SH-SY5Y (cell line): ENCODE results near the gene CD300LF.

ENCODE experiments used
- GATA2 ChIP-seq: IDR thresholded peaks from 2 replicates; pipeline ENCODE4 v1.6.1; 2011; ENCODE audit warnings: mild to moderate bottlenecking, low read depth, low read length
- GATA3 ChIP-seq: IDR thresholded peaks from 2 replicates; pipeline ENCODE4 v1.6.1; 2011; ENCODE audit warnings: low read depth, mild to moderate bottlenecking, low read length, moderate library complexity

DNA sequence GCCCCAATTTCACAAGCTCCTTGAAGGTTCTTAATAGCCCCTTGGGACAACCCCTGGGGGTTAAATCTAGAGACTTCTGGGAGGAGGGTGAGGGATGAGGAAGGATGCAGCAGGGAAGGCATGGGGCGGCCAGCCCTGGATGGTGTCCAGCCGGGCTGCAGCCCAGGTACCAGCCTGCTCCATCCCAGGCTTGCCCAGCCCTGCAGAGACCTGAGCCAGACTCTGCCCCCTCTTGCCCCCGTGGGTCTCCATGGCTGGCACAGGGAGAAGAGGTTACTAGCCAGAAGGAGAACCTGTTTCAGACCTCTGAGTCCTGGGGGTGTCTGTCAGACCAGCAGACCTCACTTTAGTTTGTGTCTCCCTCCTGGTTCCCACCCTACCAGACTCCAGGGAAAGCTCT, 44.2 kb upstream of the CD300LF start:
- no peak for TF ChIP-seq GATA3
- TF ChIP-seq GATA2: no peak
